ENCODE results near the gene LRP8. TPM values are rescaled to one million over a fixed set of nuclear protein-coding genes. Genes with fewer than 3 reads are reported as not detected.

LRP8 gene
- total and polyA plus RNA-seq, 2 donors (not counting 1 experiment from before 2014, with no cell fraction given), result 7.8 to 9.4 TPM

GRCh38 chr1:53306168-53306567, 21.7 kb downstream of the LRP8 start:
- no peak overlapping the region for H3K27ac ChIP-seq (ENCODE audit: low read length in 2 of 2)
- H3K27ac Mint-ChIP-seq, result no peak overlapping the region
- H3K4me3 ChIP-seq (ENCODE audit: control extremely low read depth in 1 of 5, extremely low read depth in 1 of 5, insufficient read depth in 1 of 5, low read depth in 2 of 5, low read length in 4 of 5), result no peak overlapping the region
- H3K9me3 ChIP-seq (ENCODE audit: control extremely low read depth in 1 of 3, control insufficient read depth in 2 of 3, insufficient read depth in 1 of 3, low read length in 2 of 3), result no peaks in the 10 kb centered on the region
- H3K4me1 ChIP-seq (ENCODE audit: control insufficient read depth in 2 of 2, insufficient read depth in 2 of 2, low read length in 2 of 2), result peaks cover 0 to 3% of the 10 kb centered on the region in 2 donors
- H3K9me3 Mint-ChIP-seq (ENCODE audit: insufficient read depth), result no peaks in the 10 kb centered on the region
- POLR2A ChIA-PET, result no interaction called here
- H3K27me3 ChIP-seq (replicated peaks in 1 of 4; ENCODE audit: control extremely low read depth in 1 of 4, control insufficient read depth in 3 of 4, insufficient read depth in 4 of 4, low read length in 3 of 4), result no peaks in the 10 kb centered on the region
- H3K9ac ChIP-seq (ENCODE audit: low read length), result no peak overlapping the region
- intact Hi-C loops (cut with micrococcal nuclease), result no loop called here
- no peak overlapping the region for H2AFZ ChIP-seq (ENCODE audit: insufficient read depth, low read depth, low read length, poor library complexity, severe bottlenecking)
- WGBS (ENCODE audit: insufficient coverage), result 96% methylated on average over 3 of the region's 4 CpGs
- H3K4me1 Mint-ChIP-seq, result no peaks in the 10 kb centered on the region
- no peaks in the 10 kb centered on the region for H3K36me3 ChIP-seq (replicated peaks in 1 of 2; ENCODE audit: control extremely low read depth in 1 of 2, control insufficient read depth in 1 of 2, extremely low read depth in 1 of 2, insufficient read depth in 2 of 2, low read length in 1 of 2)
- DNase-seq (no peak), ATAC-seq (ENCODE audit: low read depth) (no peak)
- H3K27me3 Mint-ChIP-seq, result no peaks in the 10 kb centered on the region
- no peak overlapping the region for H3K4me2 ChIP-seq (replicated peaks; ENCODE audit: low read depth, low read length, poor library complexity, severe bottlenecking)
- no peak for TF ChIP-seq CTCF (IDR thresholded peaks at IDR 0.05)
- no peak for TF ChIP-seq EZH2 (IDR thresholded peaks at IDR 0.05; ENCODE audit: borderline replicate concordance, insufficient read depth, low read depth, low read length, poor library complexity, severe bottlenecking)
- no peaks in the 10 kb centered on the region for H4K20me1 ChIP-seq (ENCODE audit: control insufficient read depth, insufficient read depth, low read length, poor library complexity, severe bottlenecking)
- H3K79me2 ChIP-seq (ENCODE audit: control insufficient read depth, insufficient read depth, low read length), result no peaks in the 10 kb centered on the region
- H3K4me3 Mint-ChIP-seq, result no peak overlapping the region
- CTCF ChIA-PET, result no interaction called here

- ATAC-seq (ENCODE audit: low read depth) (no peak), DNase-seq (no peak)
- WGBS (ENCODE audit: insufficient coverage), result 85% methylated on average over 7 of the region's 7 CpGs
- intact Hi-C loops (cut with micrococcal nuclease), result no loop called here
- Histone ChIP-seq H2AFZ (ENCODE audit: insufficient read depth, low read depth, low read length, poor library complexity, severe bottlenecking) (no peak overlapping the region), H3K27me3 (replicated peaks in 1 of 4; ENCODE audit: control extremely low read depth in 1 of 4, control insufficient read depth in 3 of 4, insufficient read depth in 4 of 4, low read length in 3 of 4) (no peaks in the 10 kb centered on the region), H3K4me3 (ENCODE audit: control extremely low read depth in 1 of 5, extremely low read depth in 1 of 5, insufficient read depth in 1 of 5, low read depth in 2 of 5, low read length in 4 of 5) (no peak overlapping the region), H3K27ac (ENCODE audit: low read length in 2 of 2) (no peak overlapping the region), H3K79me2 (ENCODE audit: control insufficient read depth, insufficient read depth, low read length) (no peaks in the 10 kb centered on the region), H3K4me1 (ENCODE audit: control insufficient read depth in 2 of 2, insufficient read depth in 2 of 2, low read length in 2 of 2) (peaks cover 0 to 3% of the 10 kb centered on the region in 2 donors), H4K20me1 (ENCODE audit: control insufficient read depth, insufficient read depth, low read length, poor library complexity, severe bottlenecking) (no peaks in the 10 kb centered on the region), H3K36me3 (replicated peaks in 1 of 2; ENCODE audit: control extremely low read depth in 1 of 2, control insufficient read depth in 1 of 2, extremely low read depth in 1 of 2, insufficient read depth in 2 of 2, low read length in 1 of 2) (no peaks in the 10 kb centered on the region), H3K9ac (ENCODE audit: low read length) (no peak overlapping the region), H3K9me3 (ENCODE audit: control extremely low read depth in 1 of 3, control insufficient read depth in 2 of 3, insufficient read depth in 1 of 3, low read length in 2 of 3) (no peaks in the 10 kb centered on the region), H3K4me2 (replicated peaks; ENCODE audit: low read depth, low read length, poor library complexity, severe bottlenecking) (no peak overlapping the region)
- H3K4me3 Mint-ChIP-seq, result no peak overlapping the region
- ChIA-PET CTCF (no interaction called here), POLR2A (no interaction called here)
- no peaks in the 10 kb centered on the region for H3K4me1 Mint-ChIP-seq
- no peaks in the 10 kb centered on the region for H3K27me3 Mint-ChIP-seq
- no peaks in the 10 kb centered on the region for H3K9me3 Mint-ChIP-seq (ENCODE audit: insufficient read depth)
- no peak overlapping the region for H3K27ac Mint-ChIP-seq
- no peak for TF ChIP-seq CTCF (IDR thresholded peaks at IDR 0.05)
- TF ChIP-seq EZH2 (IDR thresholded peaks at IDR 0.05; ENCODE audit: borderline replicate concordance, insufficient read depth, low read depth, low read length, poor library complexity, severe bottlenecking), result no peak
Observed at GRCh38 chr1:53305650-53306049, 22.2 kb downstream of the LRP8 start.

Measured in B cell (primary cell).